ENCODE measurements around the gene LAMP1.

DNA sequence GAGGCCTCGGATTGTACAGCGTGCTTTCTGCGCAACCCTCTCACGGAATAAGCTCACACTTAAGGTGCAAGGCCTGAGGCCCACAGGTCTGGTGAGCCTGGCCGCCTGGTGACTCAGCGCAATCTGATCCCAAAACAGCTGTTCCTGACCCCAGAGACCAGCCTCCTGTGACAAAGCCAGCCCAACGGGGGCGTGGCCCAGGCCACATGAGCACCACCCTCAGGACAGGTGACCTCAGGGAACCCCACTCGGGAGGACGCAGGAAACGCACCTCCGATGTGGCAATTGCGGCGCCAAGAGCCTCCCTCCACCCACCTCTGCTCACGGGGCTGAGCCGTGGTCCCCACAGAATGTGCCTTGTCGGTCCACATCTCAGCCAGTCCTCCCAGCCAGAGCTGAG lies 40.5 kb downstream of the LAMP1 start:
- TF ChIP-seq, protein P1, sequence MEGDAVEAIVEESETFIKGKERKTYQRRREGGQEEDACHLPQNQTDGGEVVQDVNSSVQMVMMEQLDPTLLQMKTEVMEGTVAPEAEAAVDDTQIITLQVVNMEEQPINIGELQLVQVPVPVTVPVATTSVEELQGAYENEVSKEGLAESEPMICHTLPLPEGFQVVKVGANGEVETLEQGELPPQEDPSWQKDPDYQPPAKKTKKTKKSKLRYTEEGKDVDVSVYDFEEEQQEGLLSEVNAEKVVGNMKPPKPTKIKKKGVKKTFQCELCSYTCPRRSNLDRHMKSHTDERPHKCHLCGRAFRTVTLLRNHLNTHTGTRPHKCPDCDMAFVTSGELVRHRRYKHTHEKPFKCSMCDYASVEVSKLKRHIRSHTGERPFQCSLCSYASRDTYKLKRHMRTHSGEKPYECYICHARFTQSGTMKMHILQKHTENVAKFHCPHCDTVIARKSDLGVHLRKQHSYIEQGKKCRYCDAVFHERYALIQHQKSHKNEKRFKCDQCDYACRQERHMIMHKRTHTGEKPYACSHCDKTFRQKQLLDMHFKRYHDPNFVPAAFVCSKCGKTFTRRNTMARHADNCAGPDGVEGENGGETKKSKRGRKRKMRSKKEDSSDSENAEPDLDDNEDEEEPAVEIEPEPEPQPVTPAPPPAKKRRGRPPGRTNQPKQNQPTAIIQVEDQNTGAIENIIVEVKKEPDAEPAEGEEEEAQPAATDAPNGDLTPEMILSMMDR (IDR thresholded peaks at IDR 0.05), result no peak
- TF ChIP-seq NRF1 (IDR thresholded peaks at IDR 0.05; ENCODE audit: low read depth, low read length) (no peak), SIN3A (IDR thresholded peaks at IDR 0.05; ENCODE audit: borderline replicate concordance, low read depth, low read length) (no peak), JUND (IDR thresholded peaks at IDR 0.05) (no peak), EP300 (IDR thresholded peaks at IDR 0.05; ENCODE audit: borderline replicate concordance in 1 of 2, low read depth in 1 of 2, low read length in 1 of 2) (no peak), GABPA (IDR thresholded peaks at IDR 0.05; ENCODE audit: low read depth) (no peak), TAF1 (IDR thresholded peaks at IDR 0.05; ENCODE audit: borderline replicate concordance, low read depth, low read length) (no peak), POLR2AphosphoS5 (IDR thresholded peaks at IDR 0.05; ENCODE audit: low read depth, low read length) (no peak)
- TF ChIP-seq, protein P2, sequence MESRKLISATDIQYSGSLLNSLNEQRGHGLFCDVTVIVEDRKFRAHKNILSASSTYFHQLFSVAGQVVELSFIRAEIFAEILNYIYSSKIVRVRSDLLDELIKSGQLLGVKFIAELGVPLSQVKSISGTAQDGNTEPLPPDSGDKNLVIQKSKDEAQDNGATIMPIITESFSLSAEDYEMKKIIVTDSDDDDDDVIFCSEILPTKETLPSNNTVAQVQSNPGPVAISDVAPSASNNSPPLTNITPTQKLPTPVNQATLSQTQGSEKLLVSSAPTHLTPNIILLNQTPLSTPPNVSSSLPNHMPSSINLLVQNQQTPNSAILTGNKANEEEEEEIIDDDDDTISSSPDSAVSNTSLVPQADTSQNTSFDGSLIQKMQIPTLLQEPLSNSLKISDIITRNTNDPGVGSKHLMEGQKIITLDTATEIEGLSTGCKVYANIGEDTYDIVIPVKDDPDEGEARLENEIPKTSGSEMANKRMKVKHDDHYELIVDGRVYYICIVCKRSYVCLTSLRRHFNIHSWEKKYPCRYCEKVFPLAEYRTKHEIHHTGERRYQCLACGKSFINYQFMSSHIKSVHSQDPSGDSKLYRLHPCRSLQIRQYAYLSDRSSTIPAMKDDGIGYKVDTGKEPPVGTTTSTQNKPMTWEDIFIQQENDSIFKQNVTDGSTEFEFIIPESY (IDR thresholded peaks at IDR 0.05; ENCODE audit: borderline replicate concordance, low read depth), result no peak
- TF ChIP-seq, protein P3, sequence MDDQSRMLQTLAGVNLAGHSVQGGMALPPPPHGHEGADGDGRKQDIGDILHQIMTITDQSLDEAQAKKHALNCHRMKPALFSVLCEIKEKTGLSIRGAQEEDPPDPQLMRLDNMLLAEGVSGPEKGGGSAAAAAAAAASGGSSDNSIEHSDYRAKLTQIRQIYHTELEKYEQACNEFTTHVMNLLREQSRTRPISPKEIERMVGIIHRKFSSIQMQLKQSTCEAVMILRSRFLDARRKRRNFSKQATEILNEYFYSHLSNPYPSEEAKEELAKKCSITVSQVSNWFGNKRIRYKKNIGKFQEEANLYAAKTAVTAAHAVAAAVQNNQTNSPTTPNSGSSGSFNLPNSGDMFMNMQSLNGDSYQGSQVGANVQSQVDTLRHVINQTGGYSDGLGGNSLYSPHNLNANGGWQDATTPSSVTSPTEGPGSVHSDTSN (IDR thresholded peaks at IDR 0.05), result no peak
- TF ChIP-seq, protein P4, sequence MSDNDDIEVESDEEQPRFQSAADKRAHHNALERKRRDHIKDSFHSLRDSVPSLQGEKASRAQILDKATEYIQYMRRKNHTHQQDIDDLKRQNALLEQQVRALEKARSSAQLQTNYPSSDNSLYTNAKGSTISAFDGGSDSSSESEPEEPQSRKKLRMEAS (IDR thresholded peaks at IDR 0.05; ENCODE audit: low read depth), result no peak
